Naive thymus-derived CD4-positive, alpha-beta T cell (primary cell): ENCODE data around the gene HIP1R. TPM values are rescaled to one million over a fixed set of nuclear protein-coding genes. Genes with fewer than 3 reads are reported as not detected.

Experiments used
- ATAC-seq: fragments of 150-1000 bp; cut with Tn5 transposase; 2 replicates; pipeline ENCODE4 v1.10.0; 2021; ENCODE audit warnings: mild to moderate bottlenecking, moderate library complexity
- CTCF ChIA-PET: fragments of 350-600 bp; sonication (Branson Sonifier 250); formaldehyde crosslinking; loops from one replicate; lab custom pipeline; 2021; ENCODE audit warnings: antibody characterized with exemption; lab: Charles Lee
- POLR2A ChIA-PET: fragments of 350-600 bp; sonication (Branson Sonifier 250); formaldehyde crosslinking; loops from one replicate; lab custom pipeline; 2021; ENCODE audit warnings: antibody characterized with exemption, inconsistent platforms; lab: Charles Lee
- DNase-seq, 9 donors: peaks; one replicate each; pipeline versions ENCODE4 v3.0.0 to v3.0.0-alpha.2; 2020 to 2022; ENCODE audit warnings: mixed read lengths in 1 of 9
- H3K27ac ChIP-seq: one replicate; pipeline ENCODE4 v1.7.0; 2013; ENCODE audit warnings: mild to moderate bottlenecking, low read depth, low read length, moderate library complexity
- H3K27me3 ChIP-seq, 2 donors: one replicate each; pipeline ENCODE4 v1.7.0; 2013; ENCODE audit warnings: low read length in 2 of 2, mild to moderate bottlenecking in 2 of 2, moderate library complexity in 2 of 2; ENCODE audit not compliant: control insufficient read depth in 2 of 2, insufficient read depth in 2 of 2
- H3K36me3 ChIP-seq, 3 experiments: 1 replicate in 2 of 3; 2 replicates in 1 of 3; pipeline ENCODE4 v1.7.0; 2013; ENCODE audit warnings: low read length in 3 of 3, mild to moderate bottlenecking in 3 of 3, moderate library complexity in 1 of 3; ENCODE audit not compliant: insufficient read depth in 3 of 3, control insufficient read depth in 2 of 3
- H3K4me1 ChIP-seq, 2 donors: one replicate each; pipeline ENCODE4 v1.7.0; 2013; ENCODE audit warnings: low read length in 2 of 2, mild to moderate bottlenecking in 2 of 2, moderate library complexity in 1 of 2; ENCODE audit not compliant: control insufficient read depth in 2 of 2, insufficient read depth in 2 of 2
- H3K4me3 ChIP-seq: 2 replicates; pipeline ENCODE4 v1.7.0; 2013; ENCODE audit warnings: mild to moderate bottlenecking, low read length
- H3K9me3 ChIP-seq, 3 experiments: 1 replicate in 2 of 3; 2 replicates in 1 of 3; pipeline ENCODE4 v1.7.0; 2013; ENCODE audit warnings: low read length in 3 of 3; ENCODE audit not compliant: control insufficient read depth in 2 of 3
- H3K27ac Mint-ChIP-seq, 9 donors: one replicate each; pipeline ENCODE4 v1.8.0; 2020 to 2022; ENCODE audit warnings: mixed read lengths in 9 of 9, mild to moderate bottlenecking in 8 of 9, moderate library complexity in 5 of 9, inconsistent platforms in 2 of 9
- H3K27me3 Mint-ChIP-seq, 5 donors: one replicate each; pipeline ENCODE4 v1.8.0; 2021 to 2022; ENCODE audit warnings: mixed read lengths in 5 of 5, mild to moderate bottlenecking in 1 of 5
- H3K36me3 Mint-ChIP-seq, 5 donors: one replicate each; pipeline ENCODE4 v1.8.0; 2020 to 2022; ENCODE audit warnings: mixed read lengths in 5 of 5, mild to moderate bottlenecking in 3 of 5, inconsistent platforms in 1 of 5
- H3K4me1 Mint-ChIP-seq, 7 donors: one replicate each; pipeline ENCODE4 v1.8.0; 2020 to 2022; ENCODE audit warnings: mixed read lengths in 7 of 7, mild to moderate bottlenecking in 3 of 7, inconsistent platforms in 1 of 7
- H3K4me3 Mint-ChIP-seq, 10 donors: one replicate each; pipeline ENCODE4 v1.8.0; 2020 to 2022; ENCODE audit warnings: mild to moderate bottlenecking in 10 of 10, mixed read lengths in 10 of 10, moderate library complexity in 6 of 10, inconsistent platforms in 2 of 10
- H3K9me3 Mint-ChIP-seq, 11 donors: one replicate each; pipeline ENCODE4 v1.8.0; 2020 to 2022; ENCODE audit warnings: mixed read lengths in 11 of 11, mild to moderate bottlenecking in 4 of 11, inconsistent platforms in 1 of 11, moderate library complexity in 1 of 11
- intact Hi-C, 2 donors: fragments of 100-400 bp; cut with micrococcal nuclease; formaldehyde crosslinking; loops; one replicate each; pipeline ENCODE4 v1.15.1; 2023
- polyA plus RNA-seq, 2 donors: library from polyadenylated mRNA; unstranded; fragments of 300-500 nt; fragmentation: Illumina TruSeq; gene quantifications; one replicate each; pipeline ENCODE4 v1.2.3, GENCODE V29; 2021
- total RNA-seq, 6 experiments: library from RNA in 5 of 6; stranded (reverse) in 5 of 6; gene quantifications; 1 replicate in 5 of 6; 2 replicates in 1 of 6; pipeline ENCODE4 v1.2.3 and lab custom pipeline; 2021 to 2026

HIP1R gene
- total RNA-seq = 100 to 1,000 TPM in 3 of 5 experiments, 10 to 100 TPM in 2; 25.8 to 162 (median 111) TPM
- 10 to 100 TPM in 1 of 2 donors, 1 to 10 TPM in 1; 7.0 to 25.3 TPM for polyA plus RNA-seq
- 216 reads per million, percentile 94 among the genes with 10 or more reads in this experiment for total RNA-seq (lab: John Stamatoyannopoulos, UW)

GRCh38 chr12:122834921-122835749 lies at the start of gene HIP1R:
Gene HIP1R, plus strand, starts transcription at chr12:122835457. Its CDS starts 94 bp downstream, at chr12:122835551.
- peak within 1 kb of the TSS; percentile 92 to 100 (median 97) for H3K27ac Mint-ChIP-seq
- peaks cover 0 to 13% of the 10 kb centered on the region in 2 donors for H3K4me1 ChIP-seq
- H3K4me3 Mint-ChIP-seq = peak within 1 kb of the TSS; percentile 92 to 99 (median 98)
- POLR2A ChIA-PET = interaction anchor here (0.6 to 3.0 kb wide), 14 partner anchors 8 to 767 kb away, joined by 3 to 19 read pairs (median 4); partner anchors contain the start of genes ABCB9, MPHOSPH9, MTRFR and OGFOD2
- H3K9me3 Mint-ChIP-seq = peaks cover 0 to 3% (median 0%) of the 10 kb centered on the region in 11 donors
- DNase-seq (peak; percentile 38 to 76 (median 60)), ATAC-seq (peak; percentile 71)
- peaks cover 0 to 13% (median 3%) of the 10 kb centered on the region in 5 donors for H3K36me3 Mint-ChIP-seq
- intact Hi-C loops = loop anchor here (1.0 to 5.0 kb wide), 6 partner anchors 9 to 308 kb away; partner anchors contain the start of gene KNTC1 (in 1 of the 2)
- peaks cover 0 to 12% (median 0%) of the 10 kb centered on the region in 3 experiments for H3K36me3 ChIP-seq
- H3K9me3 ChIP-seq = no peaks in the 10 kb centered on the region
- H3K4me3 ChIP-seq = peak within 1 kb of the TSS; percentile 96
- H3K27me3 ChIP-seq = no peaks in the 10 kb centered on the region
- H3K27ac ChIP-seq = peak within 1 kb of the TSS; percentile 74
- CTCF ChIA-PET = interaction anchor here (1.4 kb wide), 1 partner anchor 118 kb away, joined by 5 read pairs; no protein-coding TSS in a partner anchor
- peaks cover 30 to 55% (median 48%) of the 10 kb centered on the region in 7 donors for H3K4me1 Mint-ChIP-seq
- H3K27me3 Mint-ChIP-seq = peaks cover 0 to 24% (median 0%) of the 10 kb centered on the region in 5 donors

- H3K36me3 ChIP-seq = no peaks in the 10 kb centered on the region
- H3K4me1 Mint-ChIP-seq = no peaks in the 10 kb centered on the region
- H3K4me3 Mint-ChIP-seq = no peak overlapping the region
- ChIA-PET CTCF (no interaction called here), POLR2A (no interaction called here)
- ATAC-seq (no peak), DNase-seq (no peak)
- no peaks in the 10 kb centered on the region for H3K27me3 ChIP-seq
- intact Hi-C loops = no loop called here
- H3K27me3 Mint-ChIP-seq = no peaks in the 10 kb centered on the region
- H3K4me1 ChIP-seq = no peaks in the 10 kb centered on the region
- H3K36me3 Mint-ChIP-seq = no peaks in the 10 kb centered on the region
- H3K9me3 Mint-ChIP-seq = no peaks in the 10 kb centered on the region
- no peak overlapping the region for H3K27ac ChIP-seq
- H3K27ac Mint-ChIP-seq = no peak overlapping the region
- H3K9me3 ChIP-seq = no peaks in the 10 kb centered on the region
- H3K4me3 ChIP-seq = no peak overlapping the region
Observed at GRCh38 chr12:122785503-122785902, 49.8 kb upstream of the HIP1R start.

GRCh38 chr12:122788387-122788786 lies 46.9 kb upstream of the HIP1R start:
- Histone ChIP-seq H3K36me3 (no peaks in the 10 kb centered on the region), H3K4me1 (no peaks in the 10 kb centered on the region), H3K27ac (no peak overlapping the region), H3K27me3 (no peaks in the 10 kb centered on the region), H3K4me3 (no peak overlapping the region), H3K9me3 (no peaks in the 10 kb centered on the region)
- ATAC-seq (no peak), DNase-seq (no peak)
- Mint-ChIP-seq H3K9me3 (no peaks in the 10 kb centered on the region), H3K4me1 (no peaks in the 10 kb centered on the region), H3K4me3 (no peak overlapping the region), H3K27ac (no peak overlapping the region), H3K27me3 (no peaks in the 10 kb centered on the region), H3K36me3 (no peaks in the 10 kb centered on the region)
- CTCF ChIA-PET = no interaction called here
- intact Hi-C loops = no loop called here
- POLR2A ChIA-PET = no interaction called here

- H3K36me3 ChIP-seq = no peaks in the 10 kb centered on the region
- H3K27ac ChIP-seq = no peak overlapping the region
- H3K4me1 Mint-ChIP-seq = peaks cover 0 to 3% (median 0%) of the 10 kb centered on the region in 7 donors
- ChIA-PET POLR2A (interaction anchor here (0.7 to 1.0 kb wide), 2 partner anchors 20 to 46 kb away, joined by 3 to 4 read pairs; no protein-coding TSS in a partner anchor), CTCF (interaction anchor here (0.6 to 1.6 kb wide), 2 partner anchors 163 to 715 kb away, joined by 3 to 6 read pairs; no protein-coding TSS in a partner anchor)
- no peak overlapping the region for H3K27ac Mint-ChIP-seq
- no peaks in the 10 kb centered on the region for H3K4me1 ChIP-seq
- H3K9me3 Mint-ChIP-seq = no peaks in the 10 kb centered on the region
- no peaks in the 10 kb centered on the region for H3K27me3 ChIP-seq
- no peaks in the 10 kb centered on the region for H3K9me3 ChIP-seq
- no peaks in the 10 kb centered on the region for H3K36me3 Mint-ChIP-seq
- no peak overlapping the region for H3K4me3 ChIP-seq
- ATAC-seq (no peak), DNase-seq (no peak)
- intact Hi-C loops = loop anchor here in 1 of 2 donors (5.0 kb wide), 1 partner anchor 48 kb away; the partner anchor contains the start of gene HIP1R
- no peak overlapping the region for H3K4me3 Mint-ChIP-seq
- H3K27me3 Mint-ChIP-seq = no peaks in the 10 kb centered on the region
Observed at GRCh38 chr12:122789637-122790036, 45.6 kb upstream of the HIP1R start.

- Mint-ChIP-seq H3K4me3 (no peak overlapping the region), H3K27me3 (no peaks in the 10 kb centered on the region), H3K27ac (no peak overlapping the region), H3K9me3 (no peaks in the 10 kb centered on the region), H3K4me1 (peaks cover 0 to 3% (median 0%) of the 10 kb centered on the region in 7 donors), H3K36me3 (no peaks in the 10 kb centered on the region)
- Histone ChIP-seq H3K9me3 (no peaks in the 10 kb centered on the region), H3K4me1 (no peaks in the 10 kb centered on the region), H3K36me3 (no peaks in the 10 kb centered on the region), H3K27ac (no peak overlapping the region), H3K27me3 (no peaks in the 10 kb centered on the region), H3K4me3 (no peak overlapping the region)
- intact Hi-C loops = loop anchor here in 1 of 2 donors (5.0 kb wide), 1 partner anchor 47 kb away; the partner anchor contains the start of gene HIP1R
- ChIA-PET POLR2A (interaction anchor here (0.6 to 0.7 kb wide), 3 partner anchors 20 to 154 kb away, joined by 3 to 4 read pairs (median 3); no protein-coding TSS in a partner anchor), CTCF (interaction anchor here (0.6 to 1.6 kb wide), 3 partner anchors 9 to 716 kb away, joined by 3 to 6 read pairs (median 3); no protein-coding TSS in a partner anchor)
- DNase-seq (no peak), ATAC-seq (no peak)
Observed at GRCh38 chr12:122790393-122791075, 44.7 kb upstream of the HIP1R start.

GRCh38 chr12:122793685-122794106 lies 41.6 kb upstream of the HIP1R start:
- Mint-ChIP-seq H3K4me1 (peaks cover 0 to 3% (median 0%) of the 10 kb centered on the region in 7 donors), H3K4me3 (no peak overlapping the region), H3K27me3 (no peaks in the 10 kb centered on the region), H3K36me3 (peaks cover 0 to 3% (median 0%) of the 10 kb centered on the region in 5 donors), H3K9me3 (no peaks in the 10 kb centered on the region), H3K27ac (no peak overlapping the region)
- H3K4me1 ChIP-seq = no peaks in the 10 kb centered on the region
- ChIA-PET CTCF (interaction anchor here (0.6 to 3.9 kb wide), 27 partner anchors 9 to 445 kb away, joined by 3 to 32 read pairs (median 4); partner anchors contain the start of genes VPS37B and ZCCHC8), POLR2A (interaction anchor here (0.7 to 1.1 kb wide), 4 partner anchors 39 to 108 kb away, joined by 3 to 6 read pairs (median 4); no protein-coding TSS in a partner anchor)
- peak; percentile 82 for ATAC-seq
- no peaks in the 10 kb centered on the region for H3K27me3 ChIP-seq
- no peaks in the 10 kb centered on the region for H3K36me3 ChIP-seq
- H3K4me3 ChIP-seq = no peak overlapping the region
- intact Hi-C loops = loop anchor here (1.0 to 5.0 kb wide), 8 partner anchors 41 to 825 kb away; partner anchors contain the start of gene HIP1R (in 1 of the 2)
- peak in 7 of 9 donors; percentile 35 to 72 (median 62) for DNase-seq
- H3K9me3 ChIP-seq = no peaks in the 10 kb centered on the region
- no peak overlapping the region for H3K27ac ChIP-seq
